ENCODE measurements around the gene CACNA1C. TPM values are rescaled to one million over a fixed set of nuclear protein-coding genes. Genes with fewer than 3 reads are reported as not detected.
"Not testable (repeated sequence)": the region's sequence is repeated elsewhere in the genome, so short reads cannot be mapped to it uniquely, and the experiment has no call there.

CACNA1C gene
- total RNA-seq, 1 donor from 2014 or later: 15.6 TPM

- intact Hi-C loops (cut with DNase I): no loop called here
- H3K9me3 ChIP-seq: no peaks in the 10 kb centered on the region
- no peak for TF ChIP-seq CTCF (IDR thresholded peaks at IDR 0.05)
- H3K27ac ChIP-seq: no peak overlapping the region
- no peaks in the 10 kb centered on the region for H3K27me3 ChIP-seq
- DNase-seq (no peak), ATAC-seq (no peak)
- no peaks in the 10 kb centered on the region for H3K36me3 ChIP-seq
- H3K4me1 ChIP-seq: peaks cover 7% of the 10 kb centered on the region
- H3K4me3 ChIP-seq: no peak overlapping the region
Observed at GRCh38 chr12:2486796-2487195, 434.0 kb downstream of the CACNA1C start.

GRCh38 chr12:2487278-2487677, 434.5 kb downstream of the CACNA1C start:
- Histone ChIP-seq H3K27ac (no peak overlapping the region), H3K27me3 (no peaks in the 10 kb centered on the region), H3K9me3 (no peaks in the 10 kb centered on the region), H3K4me3 (no peak overlapping the region), H3K4me1 (peaks cover 7% of the 10 kb centered on the region), H3K36me3 (no peaks in the 10 kb centered on the region)
- DNase-seq (no peak), ATAC-seq (no peak)
- intact Hi-C loops (cut with DNase I): no loop called here
- no peak for TF ChIP-seq CTCF (IDR thresholded peaks at IDR 0.05)

GRCh38 chr12:2488131-2488530, 435.3 kb downstream of the CACNA1C start:
- no peak overlapping the region for H3K4me3 ChIP-seq
- no peaks in the 10 kb centered on the region for H3K36me3 ChIP-seq
- H3K27ac ChIP-seq: no peak overlapping the region
- ATAC-seq (no peak), DNase-seq (no peak)
- TF ChIP-seq CTCF (IDR thresholded peaks at IDR 0.05): no peak
- intact Hi-C loops (cut with DNase I): no loop called here
- no peaks in the 10 kb centered on the region for H3K9me3 ChIP-seq
- H3K27me3 ChIP-seq: no peaks in the 10 kb centered on the region
- H3K4me1 ChIP-seq: peaks cover 7% of the 10 kb centered on the region

GRCh38 chr12:2488596-2488995, 435.8 kb downstream of the CACNA1C start:
- Histone ChIP-seq H3K27ac (no peak overlapping the region), H3K9me3 (no peaks in the 10 kb centered on the region), H3K4me1 (peaks cover 7% of the 10 kb centered on the region), H3K4me3 (no peak overlapping the region), H3K27me3 (no peaks in the 10 kb centered on the region), H3K36me3 (no peaks in the 10 kb centered on the region)
- no peak for ATAC-seq
- no peak for TF ChIP-seq CTCF (IDR thresholded peaks at IDR 0.05)
- intact Hi-C loops (cut with DNase I): no loop called here
- DNase-seq: no peak

- H3K9me3 ChIP-seq: no peaks in the 10 kb centered on the region
- DNase-seq (no peak), ATAC-seq (no peak)
- no peaks in the 10 kb centered on the region for H3K27me3 ChIP-seq
- intact Hi-C loops (cut with DNase I): no loop called here
- no peaks in the 10 kb centered on the region for H3K36me3 ChIP-seq
- no peak overlapping the region for H3K4me3 ChIP-seq
- H3K27ac ChIP-seq: no peak overlapping the region
- no peak for TF ChIP-seq CTCF (IDR thresholded peaks at IDR 0.05)
- peaks cover 11% of the 10 kb centered on the region for H3K4me1 ChIP-seq
Observed at GRCh38 chr12:2489275-2489674, 436.5 kb downstream of the CACNA1C start.

- Histone ChIP-seq H3K9me3 (no peaks in the 10 kb centered on the region), H3K36me3 (no peaks in the 10 kb centered on the region), H3K27me3 (no peaks in the 10 kb centered on the region), H3K4me3 (no peak overlapping the region), H3K27ac (no peak overlapping the region), H3K4me1 (peaks cover 27% of the 10 kb centered on the region)
- DNase-seq: no peak
- ATAC-seq: no peak
- intact Hi-C loops (cut with DNase I): no loop called here
- no peak for TF ChIP-seq CTCF (IDR thresholded peaks at IDR 0.05)
Observed at GRCh38 chr12:2490831-2491230, 438.0 kb downstream of the CACNA1C start.

GRCh38 chr12:2491349-2491748, 438.6 kb downstream of the CACNA1C start:
- H3K36me3 ChIP-seq; ATAC-seq; H3K9me3 ChIP-seq; H3K27me3 ChIP-seq; DNase-seq; H3K4me3 ChIP-seq; intact Hi-C loops (cut with DNase I); H3K27ac ChIP-seq: not testable (repeated sequence)
- H3K4me1 ChIP-seq: peaks cover 30% of the 10 kb centered on the region

Data from upper lobe of right lung (tissue), 1 donor.